GM21528 (cell line): ENCODE results near the gene SCN5A.
"Not testable (repeated sequence)": the region's sequence is repeated elsewhere in the genome, so short reads cannot be mapped to it uniquely, and the experiment has no call there.

Experiments
- ATAC-seq: cut with Tn5 transposase; IDR thresholded peaks from one replicate; pipeline ENCODE4 v1.9.1; 2021; ENCODE audit warnings: mild to moderate bottlenecking, moderate library complexity; ENCODE audit not compliant: unreplicated experiment, low FRiP score

The SCN5A gene

GRCh38 chr3:38580450-38581382 lies 68.8 kb downstream of the SCN5A start:
- ATAC-seq, result no peak

DNA sequence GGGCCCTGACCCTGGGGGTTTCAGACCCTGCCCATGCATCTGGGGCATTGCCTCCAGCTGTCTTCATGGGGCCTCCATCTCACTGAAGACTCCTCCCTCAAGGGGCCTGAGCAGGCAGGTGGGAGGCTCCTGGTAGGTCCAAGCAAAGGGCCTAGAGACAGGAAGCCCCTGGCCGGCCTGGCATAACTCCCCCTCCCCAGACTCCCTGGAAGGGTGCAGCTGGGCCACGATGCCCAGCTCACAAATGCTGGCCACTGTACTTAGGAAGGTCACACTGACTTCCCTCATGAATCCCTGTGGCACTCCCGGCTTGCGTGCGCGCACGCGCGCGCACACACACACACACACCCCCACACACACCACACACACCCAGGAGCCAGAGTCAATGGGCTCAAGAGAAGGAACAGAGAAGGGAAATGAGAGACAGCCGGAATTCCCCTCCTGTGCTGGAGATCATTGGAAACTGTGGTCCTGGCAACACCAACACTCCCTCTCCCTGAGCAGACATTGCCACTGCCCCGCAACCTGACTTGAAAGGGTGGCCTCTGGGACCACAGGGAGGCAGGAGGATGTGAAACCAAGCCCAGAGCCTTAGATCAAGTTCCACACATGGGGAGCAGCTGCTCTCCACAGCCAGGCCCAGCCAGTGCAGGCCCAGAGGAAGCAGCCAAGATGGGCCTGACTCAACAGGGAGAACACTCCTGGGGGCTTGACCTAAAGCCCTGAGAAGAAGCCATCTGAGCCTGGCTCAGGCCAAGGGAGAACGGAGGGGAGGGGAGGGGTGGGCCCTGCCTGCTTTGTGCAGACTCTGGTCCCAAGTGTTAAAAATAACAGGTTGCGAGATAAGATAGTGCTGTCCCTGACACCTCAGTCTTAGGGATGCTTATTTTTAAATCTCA lies 69.7 kb downstream of the SCN5A start:
- no peak for ATAC-seq

- ATAC-seq, result no peak
These were observed 70.3 kb downstream of the SCN5A start for GRCh38 chr3:38579141-38579540.

GRCh38 chr3:38578551-38578950 lies 70.9 kb downstream of the SCN5A start:
- no peak for ATAC-seq

GRCh38 chr3:38578081-38578475 lies 71.4 kb downstream of the SCN5A start:
- no peak for ATAC-seq

GRCh38 chr3:38577371-38578080 lies 72.0 kb downstream of the SCN5A start:
- ATAC-seq, result no peak

GRCh38 chr3:38576526-38577370 lies 72.7 kb downstream of the SCN5A start:
- no peak for ATAC-seq

DNA sequence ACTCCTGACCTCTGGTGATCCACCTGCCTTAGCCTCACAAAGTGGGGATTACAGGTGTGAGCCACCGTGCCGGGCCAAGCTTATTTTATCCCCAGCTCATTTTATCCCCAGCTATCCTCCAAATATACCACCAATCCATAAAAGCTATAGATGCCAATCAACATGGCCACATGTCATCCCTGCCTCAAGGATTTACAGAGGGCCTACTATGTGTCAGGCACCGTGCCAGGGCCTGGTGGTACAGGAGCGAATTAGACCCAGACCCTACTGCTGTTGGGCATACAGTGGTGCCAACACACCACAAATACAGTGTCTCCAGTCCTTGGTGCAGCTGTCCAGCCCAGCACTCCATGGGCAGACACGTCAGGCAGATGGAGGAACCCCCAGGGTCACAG lies 73.4 kb downstream of the SCN5A start:
- ATAC-seq, result no peak

DNA sequence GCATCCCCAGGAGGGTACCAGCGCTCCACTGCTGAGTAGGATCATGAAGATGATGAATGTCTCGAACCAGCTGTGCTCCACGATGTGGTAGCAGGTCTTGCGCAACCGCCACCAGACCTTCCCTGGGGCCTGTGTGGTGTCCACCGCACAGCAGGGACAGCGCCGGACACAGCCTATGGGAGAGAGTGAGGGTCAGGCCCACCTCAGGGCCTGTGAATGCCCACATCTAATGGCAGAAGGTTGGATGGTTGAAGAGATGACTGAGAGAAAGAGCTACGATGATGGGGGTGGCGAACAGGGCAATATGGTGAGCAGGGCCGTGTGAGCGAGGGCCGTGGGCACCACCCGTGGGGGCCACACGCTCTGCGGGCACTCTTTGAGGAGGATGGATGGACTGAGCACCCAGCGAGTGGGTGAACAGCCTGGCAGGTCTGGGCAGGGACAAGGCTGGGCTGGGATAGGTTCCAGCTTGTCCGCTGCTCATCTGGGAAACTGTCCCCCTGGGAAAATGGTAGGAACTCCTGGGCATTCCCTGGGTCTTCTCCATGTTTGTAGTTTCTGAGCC lies 74.1 kb downstream of the SCN5A start:
- no peak for ATAC-seq

- no peak for ATAC-seq
These were observed 74.8 kb downstream of the SCN5A start for GRCh38 chr3:38574411-38575278.

GRCh38 chr3:38573556-38573955 lies 75.9 kb downstream of the SCN5A start:
- no peak for ATAC-seq

- ATAC-seq, result no peak
These were observed 76.4 kb downstream of the SCN5A start for GRCh38 chr3:38573111-38573510.

DNA sequence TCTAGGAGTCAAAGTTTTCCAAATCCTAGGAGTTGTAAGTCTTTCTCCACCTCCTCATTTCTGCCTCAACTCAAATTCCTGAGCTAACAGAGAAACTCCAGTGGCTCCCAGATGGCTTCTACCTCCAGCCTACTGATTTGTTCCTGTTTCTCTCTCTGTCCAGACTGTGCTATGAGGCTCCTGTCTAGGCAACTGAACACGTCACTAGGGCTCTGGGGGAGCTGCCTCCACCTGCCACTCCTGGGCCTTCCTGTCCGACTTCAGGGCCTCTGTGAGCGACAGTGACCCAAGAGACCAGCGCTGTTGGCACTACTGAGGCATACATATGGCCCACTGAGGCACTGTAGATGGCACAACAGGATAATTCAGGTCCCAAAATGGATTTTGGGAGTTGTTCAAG lies 82.0 kb downstream of the SCN5A start:
- no peak for ATAC-seq

GRCh38 chr3:38566794-38567193 lies 82.7 kb downstream of the SCN5A start:
- not testable (repeated sequence) for ATAC-seq

- no peak for ATAC-seq
These were observed 83.3 kb downstream of the SCN5A start for GRCh38 chr3:38566215-38566528.

DNA sequence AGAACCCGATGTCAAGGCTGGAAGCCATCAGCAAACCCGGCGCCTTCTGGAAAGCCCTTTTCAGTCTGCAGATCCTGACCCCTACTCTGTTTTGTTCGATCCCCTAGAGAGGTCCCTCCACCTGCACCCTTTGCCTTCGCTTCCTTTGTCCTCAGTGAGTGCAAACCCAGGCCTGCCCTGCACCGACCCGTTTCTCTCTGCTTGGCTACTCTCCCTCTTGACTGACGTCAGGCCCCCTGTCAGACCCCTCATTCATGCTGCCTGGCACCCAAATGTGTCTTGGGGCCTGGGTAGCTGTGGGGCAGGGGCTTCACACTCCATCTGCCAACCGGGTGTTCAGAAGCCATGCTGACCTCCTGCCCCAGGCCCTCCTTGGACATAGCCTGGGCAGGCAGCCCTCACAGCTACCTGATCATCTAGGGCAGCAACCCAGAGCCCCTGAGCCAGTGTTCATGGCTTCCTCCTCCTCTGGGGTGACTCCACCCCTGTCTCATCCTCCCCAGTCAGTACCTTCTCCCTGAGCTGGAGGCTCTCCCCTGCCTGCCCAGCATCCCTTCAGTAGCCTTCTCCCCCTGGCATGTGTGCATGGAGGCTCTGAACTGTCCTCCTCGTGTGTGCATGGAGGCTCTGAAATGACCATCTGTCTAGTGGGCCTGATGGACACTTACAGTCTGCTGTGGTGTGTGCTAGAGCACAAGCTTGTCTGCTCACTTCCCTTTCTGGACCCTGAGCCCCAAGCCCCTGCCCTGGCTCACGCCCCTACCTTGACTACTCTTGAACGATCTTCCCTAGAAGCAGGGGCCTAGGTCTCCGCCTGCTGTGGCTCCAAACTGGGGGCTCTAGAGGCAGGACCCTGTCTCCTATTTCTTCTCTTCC lies 83.9 kb downstream of the SCN5A start:
- ATAC-seq, result no peak

GRCh38 chr3:38564631-38565338 lies 84.7 kb downstream of the SCN5A start:
- no peak for ATAC-seq
